WTC11 (cell line): ENCODE measurements around the gene CABLES1.

Experiments
- CTCF ChIP-seq: fragments of 200-600 bp; IDR thresholded peaks from 2 replicates; pipeline ENCODE4 v1.8.0; 2022; ENCODE audit warnings: antibody characterized with exemption
- FOXJ3 ChIP-seq: sonication (generic); formaldehyde crosslinking; IDR thresholded peaks from 2 replicates; pipeline ENCODE4 v1.9.0; 2021; ENCODE audit warnings: missing genetic modification reagents, mild to moderate bottlenecking, borderline replicate concordance
- FOXP4 ChIP-seq: sonication (generic); formaldehyde crosslinking; IDR thresholded peaks from 2 replicates; pipeline ENCODE4 v1.8.0; 2022; ENCODE audit warnings: mild to moderate bottlenecking, missing genetic modification reagents
- JUN ChIP-seq: sonication (generic); formaldehyde crosslinking; IDR thresholded peaks from 2 replicates; pipeline ENCODE4 v1.8.0; 2023; ENCODE audit warnings: mild to moderate bottlenecking, missing genetic modification reagents
- RELA ChIP-seq: sonication (generic); formaldehyde crosslinking; IDR thresholded peaks from 2 replicates; pipeline ENCODE4 v1.8.1; 2022; ENCODE audit warnings: missing genetic modification reagents, mild to moderate bottlenecking, borderline replicate concordance
- USF2 ChIP-seq: sonication (generic); formaldehyde crosslinking; IDR thresholded peaks from 2 replicates; pipeline ENCODE4 v1.8.1; 2023; ENCODE audit warnings: mild to moderate bottlenecking, missing genetic modification reagents, moderate library complexity
- ZNF281 ChIP-seq: sonication (generic); formaldehyde crosslinking; IDR thresholded peaks from 2 replicates; pipeline ENCODE4 v1.8.0; 2023; ENCODE audit warnings: mild to moderate bottlenecking, missing genetic modification reagents
- ZNF396 ChIP-seq: fragments of 250-450 bp; sonication (Bioruptor Pico); IDR thresholded peaks from 2 replicates; pipeline ENCODE4 v1.8.0; 2021; ENCODE audit warnings: mild to moderate bottlenecking, moderate library complexity, borderline replicate concordance

GRCh38 chr18:23306822-23307221, 171.5 kb downstream of the CABLES1 start:
- TF ChIP-seq JUN (CRISPR knock-in tag) (no peak), CTCF (no peak), USF2 (CRISPR knock-in tag) (no peak), FOXP4 (CRISPR knock-in tag) (no peak), FOXJ3 (CRISPR knock-in tag) (no peak), RELA (CRISPR knock-in tag) (no peak), ZNF396 (no peak), ZNF281 (CRISPR knock-in tag) (no peak)
